ENCODE measurements around the gene HDDC2.

The HDDC2 gene

DNA sequence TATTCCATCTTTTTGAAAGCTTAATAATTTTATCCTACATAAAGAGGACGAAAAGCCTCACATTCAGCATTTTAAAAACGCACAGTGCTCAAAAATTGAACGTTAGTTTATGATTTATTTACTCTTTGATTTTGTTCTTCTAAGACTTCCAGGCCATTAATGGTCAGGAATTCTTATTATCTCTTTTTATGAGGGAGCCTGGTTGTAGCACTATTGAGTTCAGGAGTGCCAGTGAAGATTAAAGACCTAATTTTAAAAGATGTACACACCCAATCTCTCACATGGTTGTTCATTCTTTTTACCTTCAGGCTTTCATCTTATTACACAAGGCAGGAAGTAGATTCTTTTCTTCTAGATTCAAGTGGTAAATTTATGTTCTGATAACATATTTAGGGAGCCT lies 68.6 kb downstream of the HDDC2 start:
- DNase-seq (ENCODE audit: low spot score), result no peak

DNA sequence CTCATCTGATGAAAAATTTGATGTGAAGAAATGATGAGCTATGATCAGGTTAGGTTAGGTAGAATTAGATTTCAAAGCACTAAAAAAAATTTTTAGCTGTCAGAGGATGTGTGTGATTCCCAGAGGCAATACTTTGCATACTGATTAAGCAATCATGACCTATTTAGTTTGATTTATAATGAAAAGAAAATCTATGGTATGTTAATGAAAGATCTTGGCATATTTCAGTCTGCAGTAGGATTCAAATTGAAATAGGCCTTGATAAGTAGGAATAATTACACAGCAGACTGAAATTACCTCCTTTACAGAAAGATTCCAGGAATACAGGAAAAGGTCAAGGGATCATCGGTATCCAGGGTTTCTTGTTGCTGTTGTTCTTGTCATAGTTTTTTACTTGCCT lies 69.3 kb downstream of the HDDC2 start:
- no peak for DNase-seq (ENCODE audit: low spot score)

DNA sequence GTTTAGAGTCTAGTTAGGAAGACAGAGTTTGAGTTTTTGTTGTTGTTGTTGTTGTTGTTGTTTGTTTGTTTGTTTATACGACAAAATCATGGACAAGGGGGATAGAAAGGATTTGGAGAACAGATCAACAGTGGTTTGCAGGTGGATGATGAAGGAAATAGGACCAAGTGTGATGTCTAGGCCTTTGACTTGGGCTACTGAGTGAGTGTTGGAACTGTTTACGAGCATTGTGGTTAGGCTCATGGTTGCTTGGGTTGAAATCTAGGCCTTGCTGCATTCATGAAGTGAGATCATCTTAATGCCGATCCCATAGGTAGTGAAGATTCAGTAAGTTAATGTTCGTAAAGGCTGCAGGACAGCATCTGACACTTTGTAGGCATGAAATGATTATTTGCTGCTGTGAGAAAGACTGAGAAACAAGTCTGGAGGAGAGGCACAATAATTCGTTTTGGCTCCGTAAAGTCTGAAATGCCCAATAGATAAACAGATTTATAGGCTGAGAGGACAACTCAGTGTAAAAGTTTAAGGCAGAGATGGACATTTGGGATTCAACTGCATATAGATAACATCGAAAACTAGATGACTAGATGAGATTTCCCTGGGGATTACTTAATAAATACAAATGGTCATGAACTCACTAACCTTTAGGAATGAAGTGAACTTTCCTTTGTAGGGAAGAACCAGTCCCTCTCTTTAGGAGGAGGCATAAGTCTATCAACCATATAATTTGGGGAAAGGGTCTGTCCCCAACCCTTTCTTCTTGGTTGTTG lies 70.0 kb downstream of the HDDC2 start:
- no peak for DNase-seq (ENCODE audit: low spot score)

DNA sequence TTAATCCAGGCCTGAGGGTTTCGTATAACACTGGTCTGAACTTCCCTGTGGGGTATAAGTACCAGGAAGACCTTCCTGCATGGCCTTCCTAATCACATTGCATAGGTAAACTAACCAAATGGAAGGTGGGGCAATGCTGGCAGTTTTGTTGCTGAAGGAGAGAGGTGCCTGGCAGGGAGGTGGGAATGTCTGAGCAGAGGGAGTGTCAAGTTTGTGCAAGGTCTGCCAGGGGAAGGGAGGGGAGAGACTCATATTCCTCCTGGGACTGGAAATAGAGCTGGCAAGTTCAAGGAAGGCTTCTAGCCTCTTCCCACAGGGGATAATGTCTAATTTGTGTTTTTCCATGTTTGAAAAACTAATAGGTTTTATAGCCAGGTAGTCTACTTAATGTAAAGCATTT lies 70.6 kb downstream of the HDDC2 start:
- no peak for DNase-seq (ENCODE audit: low spot score)

DNA sequence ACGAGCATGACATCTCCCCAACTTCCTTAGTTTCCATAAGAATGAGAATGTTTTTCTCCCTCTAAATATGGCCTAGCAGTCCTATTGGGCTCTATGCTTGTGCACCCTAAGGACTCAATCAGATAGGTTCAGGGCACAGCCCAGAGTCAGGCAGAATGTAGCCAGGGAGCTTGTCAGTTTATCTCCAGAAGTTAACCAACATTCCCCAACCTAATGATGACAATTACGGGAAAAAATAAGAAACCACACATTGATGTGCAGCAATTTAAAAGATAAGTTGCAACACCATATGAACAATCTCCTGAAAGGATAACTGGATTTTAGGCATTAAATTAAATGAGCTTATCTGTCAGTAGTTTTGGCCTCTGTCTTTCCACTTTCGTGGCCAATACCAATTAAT lies 71.1 kb downstream of the HDDC2 start:
- no peak for DNase-seq (ENCODE audit: low spot score)

DNA sequence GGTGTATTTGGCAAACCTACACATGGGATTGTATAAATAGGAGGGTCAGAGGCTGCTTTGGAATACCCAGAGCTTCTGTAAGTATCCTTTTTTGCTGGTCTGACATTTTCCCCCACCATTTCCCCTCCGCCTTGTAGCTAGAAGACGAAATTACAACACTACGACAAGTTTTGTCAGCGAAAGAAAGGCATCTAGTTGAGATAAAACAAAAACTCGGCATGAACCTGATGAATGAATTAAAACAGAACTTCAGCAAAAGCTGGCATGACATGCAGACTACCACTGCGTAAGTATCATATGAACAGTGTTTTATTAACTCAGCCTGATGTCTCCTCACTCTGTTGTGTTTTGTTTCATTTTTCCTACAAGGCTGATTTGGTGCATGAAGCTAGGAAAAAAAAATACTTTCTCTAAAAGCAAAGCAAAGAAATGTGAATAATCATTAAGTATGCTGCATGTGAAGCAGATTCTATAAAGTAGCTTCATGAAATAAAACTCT lies 72.7 kb downstream of the HDDC2 start:
- no peak for DNase-seq (ENCODE audit: low spot score)

DNA sequence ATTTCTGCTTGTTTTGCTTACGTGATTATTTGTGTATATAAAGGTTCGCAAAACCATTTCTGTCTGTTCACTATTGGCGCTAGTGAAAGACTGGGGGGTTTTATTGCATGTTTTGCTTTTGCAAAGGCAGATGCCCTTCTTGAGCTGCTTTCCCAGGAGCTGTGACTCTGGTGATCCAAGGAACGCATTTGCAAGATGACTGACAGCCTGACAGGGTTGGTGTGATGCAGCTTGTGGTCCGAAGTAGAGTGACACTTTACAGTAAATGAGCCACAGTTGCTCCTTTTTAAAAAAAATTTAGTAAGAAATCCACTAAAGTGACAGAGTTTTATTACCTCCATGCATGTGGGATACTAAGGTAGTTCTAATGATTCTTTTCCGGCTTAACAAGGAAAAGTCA lies 74.5 kb downstream of the HDDC2 start:
- no peak for DNase-seq (ENCODE audit: low spot score)

Measured in CD4-positive, alpha-beta T cell treated with Interleukin-15 for 4 hours (primary cell).